GM18499 (cell line): ENCODE data around the gene CHD5.

Experiments
- ATAC-seq: cut with Tn5 transposase; IDR thresholded peaks from one replicate; pipeline ENCODE4 v1.9.1; 2021; ENCODE audit warnings: moderate number of reproducible peaks; ENCODE audit not compliant: insufficient read depth, unreplicated experiment

Gene CHD5

GRCh38 chr1:6140413-6140812, 39.7 kb downstream of the CHD5 start:
- no peak for ATAC-seq

- no peak for ATAC-seq
Observed at GRCh38 chr1:6137758-6138157, 42.4 kb downstream of the CHD5 start.

- ATAC-seq: no peak
Observed at GRCh38 chr1:6136516-6137220, 43.5 kb downstream of the CHD5 start.

GRCh38 chr1:6134741-6135510, 45.2 kb downstream of the CHD5 start:
- ATAC-seq: no peak

GRCh38 chr1:6134206-6134605, 45.9 kb downstream of the CHD5 start:
- no peak for ATAC-seq

- no peak for ATAC-seq
Observed at GRCh38 chr1:6133146-6133895, 46.8 kb downstream of the CHD5 start.

GRCh38 chr1:6131561-6131960, 48.6 kb downstream of the CHD5 start:
- ATAC-seq: no peak

- ATAC-seq: no peak
Observed at GRCh38 chr1:6130596-6130995, 49.5 kb downstream of the CHD5 start.

GRCh38 chr1:6130036-6130435, 50.1 kb downstream of the CHD5 start:
- ATAC-seq: no peak

- no peak for ATAC-seq
Observed at GRCh38 chr1:6129313-6129712, 50.8 kb downstream of the CHD5 start.

- ATAC-seq: no peak
Observed at GRCh38 chr1:6128276-6129081, 51.6 kb downstream of the CHD5 start.

GRCh38 chr1:6127587-6128163, 52.4 kb downstream of the CHD5 start:
- ATAC-seq: no peak

- ATAC-seq: no peak
Observed at GRCh38 chr1:6126521-6127067, 53.5 kb downstream of the CHD5 start.

GRCh38 chr1:6126028-6126427, 54.1 kb downstream of the CHD5 start:
- ATAC-seq: no peak

- ATAC-seq: no peak
Observed at GRCh38 chr1:6125366-6125765, 54.8 kb downstream of the CHD5 start.

GRCh38 chr1:6124746-6125365, 55.3 kb downstream of the CHD5 start:
- no peak for ATAC-seq

- ATAC-seq: no peak
Observed at GRCh38 chr1:6124341-6124740, 55.8 kb downstream of the CHD5 start.

- ATAC-seq: no peak
Observed at GRCh38 chr1:6123816-6124215, 56.3 kb downstream of the CHD5 start.

GRCh38 chr1:6123083-6123482, 57.0 kb downstream of the CHD5 start:
- no peak for ATAC-seq
